Testis (tissue), 3 donors: Measurements from ENCODE around the gene EXOC4. TPM values are rescaled to one million over a fixed set of nuclear protein-coding genes. Genes with fewer than 3 reads are reported as not detected.

Experiments used
- DNase-seq: peaks from one replicate; pipeline ENCODE4 v3.0.0-alpha.2; 2019
- H3K27ac ChIP-seq, 2 donors: fragments of 200-600 bp; sonication (generic); one replicate each; pipeline ENCODE4 v1.5.1; 2019
- H3K27me3 ChIP-seq: fragments of 200-600 bp; sonication (generic); one replicate; pipeline ENCODE4 v1.5.1; 2019
- H3K36me3 ChIP-seq: fragments of 200-600 bp; sonication (generic); one replicate; pipeline ENCODE4 v1.5.1; 2017; ENCODE audit warnings: low read depth; ENCODE audit errors: missing control alignments
- H3K4me1 ChIP-seq: fragments of 200-600 bp; sonication (generic); one replicate; pipeline ENCODE4 v1.5.1; 2019
- H3K4me3 ChIP-seq, 2 donors: fragments of 200-600 bp; sonication (generic); one replicate each; pipeline ENCODE4 v1.5.1; 2017 to 2019
- H3K9me3 ChIP-seq: fragments of 200-600 bp; sonication (generic); one replicate; pipeline ENCODE4 v1.5.1; 2017
- CTCF ChIP-seq, 3 experiments: fragments of 450-650 bp in 2 of 3; fragments of 200-600 bp in 1 of 3; sonication (generic) in 1 of 3; IDR thresholded peaks; one replicate each; pipeline ENCODE4 v1.5.1; 2016 to 2019; ENCODE audit warnings: antibody characterized with exemption in 3 of 3, mild to moderate bottlenecking in 2 of 3, moderate library complexity in 1 of 3
- POLR2A ChIP-seq: fragments of 450-650 bp; IDR thresholded peaks from one replicate; pipeline ENCODE4 v1.6.1; 2017; ENCODE audit warnings: antibody characterized with exemption, mild to moderate bottlenecking, moderate library complexity
- WGBS, 2 donors: methylation state at CpG; one replicate each; pipeline ENCODE4 v1.1.5; 2018; 5-methylcytosine and 5-hydroxymethylcytosine counted together
- intact Hi-C: fragments of 100-400 bp; cut with DNase I; formaldehyde crosslinking; loops from one replicate; pipeline ENCODE4 v1.15.1; 2023; ENCODE audit warnings: low total_unique reads
- polyA plus RNA-seq: library from polyadenylated mRNA; stranded (reverse); fragments of 350-450 nt; fragmentation: Illumina TruSeq; extraction: RNeasy Lipid Tissue Mini Kit (QIAGEN cat#74804); gene quantifications from one replicate; pipeline ENCODE4 v1.2.3, GENCODE V29; 2014; ENCODE audit warnings: low read depth, low replicate concordance; ENCODE audit not compliant: insufficient read depth
- total RNA-seq, 2 donors: library from RNA; depleted of rRNA; stranded (reverse); fragments of >200 nt; gene quantifications; one replicate each; pipeline ENCODE4 v1.2.3, GENCODE V29; 2016

Gene EXOC4
- total and polyA plus RNA-seq, 3 donors from 2014 or later = 47.4 to 169 (median 142) TPM

- WGBS, 2 donors = 84 to 92% methylated on average over 8 of the region's 8 CpGs
- Histone ChIP-seq H3K27ac (no peak overlapping the region), H3K36me3 (no peaks in the 10 kb centered on the region), H3K9me3 (no peaks in the 10 kb centered on the region), H3K27me3 (no peaks in the 10 kb centered on the region), H3K4me3 (no peak overlapping the region), H3K4me1 (no peaks in the 10 kb centered on the region)
- intact Hi-C loops = no loop called here
- no peak for TF ChIP-seq POLR2A
- TF ChIP-seq CTCF (IDR thresholded peaks at IDR 0.05) = no peak
- DNase-seq = no peak
Measured at GRCh38 chr7:133705596-133705995, 452.7 kb downstream of the EXOC4 start.

DNA sequence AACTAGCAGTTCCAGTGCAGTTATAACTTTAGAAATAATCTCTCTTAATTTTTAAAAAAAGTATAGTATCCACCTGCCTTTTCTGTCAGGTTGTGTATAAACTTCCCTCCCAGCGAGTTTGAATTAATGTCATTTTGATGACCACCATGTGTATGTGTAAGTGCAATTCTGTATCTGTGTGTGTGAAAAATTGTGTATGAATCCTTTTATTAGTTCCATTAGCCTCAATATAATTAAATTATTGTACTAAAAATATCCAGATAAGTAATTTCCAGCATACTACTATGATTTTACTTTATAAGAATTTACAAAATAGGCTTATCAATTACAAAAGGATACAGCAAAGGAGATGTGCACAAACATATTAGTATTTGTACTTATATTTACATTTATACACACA, 453.1 kb downstream of the EXOC4 start:
- no peak for TF ChIP-seq POLR2A
- no peak for TF ChIP-seq CTCF (IDR thresholded peaks at IDR 0.05)
- no peak overlapping the region for H3K4me3 ChIP-seq
- H3K9me3 ChIP-seq = no peaks in the 10 kb centered on the region
- no peaks in the 10 kb centered on the region for H3K36me3 ChIP-seq
- DNase-seq = no peak
- no peaks in the 10 kb centered on the region for H3K4me1 ChIP-seq
- no peak overlapping the region for H3K27ac ChIP-seq
- 93 to 94% methylated on average over 1 of the region's 1 CpG for WGBS, 2 donors
- no peaks in the 10 kb centered on the region for H3K27me3 ChIP-seq
- intact Hi-C loops = no loop called here

DNA sequence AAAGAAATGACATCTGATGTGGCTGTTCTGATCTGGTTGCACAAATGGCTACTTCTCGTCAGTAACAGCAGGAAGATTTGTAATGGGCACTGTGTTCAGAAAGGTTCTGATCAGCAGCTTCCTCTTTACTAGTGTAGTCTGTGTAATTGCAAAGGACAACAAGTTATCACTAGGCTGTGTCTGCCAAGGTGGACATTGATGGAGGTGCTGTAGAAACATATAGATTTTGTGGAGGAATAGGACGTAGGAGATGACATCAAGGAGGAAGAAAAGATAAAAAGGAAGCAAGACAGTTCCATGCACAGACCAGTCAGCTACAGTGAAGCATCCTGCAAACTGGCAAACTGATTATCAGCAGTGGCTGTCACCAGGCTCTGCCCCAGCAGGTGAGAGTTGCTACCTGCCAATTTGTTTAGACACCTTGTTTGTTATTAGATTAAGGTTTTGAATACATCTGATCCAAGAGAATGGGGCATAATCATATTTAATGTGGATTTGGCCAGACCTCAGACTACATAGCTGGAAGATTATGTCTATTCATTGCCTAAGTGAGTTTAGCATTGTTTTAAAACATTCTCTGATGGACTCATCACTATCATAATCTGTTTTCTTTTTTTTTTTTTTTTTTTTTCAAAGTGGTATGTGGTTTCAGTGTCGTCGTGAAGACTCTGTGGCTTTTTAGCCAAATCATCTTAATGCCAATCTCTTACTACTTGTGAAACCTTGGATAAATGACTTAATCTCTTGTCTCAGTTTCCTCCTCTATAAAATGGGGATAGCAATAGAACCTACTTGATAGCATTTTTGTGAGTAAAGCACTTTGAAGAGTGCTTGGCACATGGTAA, 456.4 kb downstream of the EXOC4 start:
- TF ChIP-seq CTCF (IDR thresholded peaks at IDR 0.05) (no peak), POLR2A (no peak)
- 85 to 92% methylated on average over 4 of the region's 4 CpGs for WGBS, 2 donors
- no peak for DNase-seq
- intact Hi-C loops = no loop called here
- Histone ChIP-seq H3K9me3 (no peaks in the 10 kb centered on the region), H3K36me3 (no peaks in the 10 kb centered on the region), H3K27ac (no peak overlapping the region), H3K27me3 (no peaks in the 10 kb centered on the region), H3K4me3 (no peak overlapping the region), H3K4me1 (no peaks in the 10 kb centered on the region)

GRCh38 chr7:133712544-133712943, 459.7 kb downstream of the EXOC4 start:
- Histone ChIP-seq H3K4me1 (no peaks in the 10 kb centered on the region), H3K36me3 (no peaks in the 10 kb centered on the region), H3K27me3 (no peaks in the 10 kb centered on the region), H3K9me3 (no peaks in the 10 kb centered on the region), H3K4me3 (no peak overlapping the region), H3K27ac (no peak overlapping the region)
- no peak for DNase-seq
- intact Hi-C loops = no loop called here
- 95% methylated on average over 2 of the region's 2 CpGs for WGBS, 2 donors
- TF ChIP-seq CTCF (IDR thresholded peaks at IDR 0.05) (no peak), POLR2A (no peak)

DNA sequence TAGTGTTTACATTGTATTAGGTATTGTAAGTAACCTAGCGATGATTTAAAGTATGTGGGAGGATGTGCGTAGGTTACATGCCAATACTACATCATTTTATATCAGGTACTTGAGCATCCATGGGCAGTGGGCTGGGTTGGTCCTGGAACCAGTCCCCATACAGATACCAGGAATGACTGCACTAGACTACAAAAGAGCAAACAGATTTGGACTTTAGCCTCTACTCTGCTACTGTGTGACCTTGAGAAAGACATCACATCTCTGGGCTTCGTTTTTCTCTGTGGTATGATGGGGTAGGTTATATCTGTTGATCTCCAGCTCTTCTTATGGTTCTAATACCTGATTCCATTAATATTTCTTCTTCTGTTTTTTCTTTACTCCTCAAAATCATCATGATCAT, 461.8 kb downstream of the EXOC4 start:
- no peak overlapping the region for H3K4me3 ChIP-seq
- no peaks in the 10 kb centered on the region for H3K9me3 ChIP-seq
- 76 to 82% methylated on average over 3 of the region's 3 CpGs for WGBS, 2 donors
- intact Hi-C loops = no loop called here
- H3K4me1 ChIP-seq = no peaks in the 10 kb centered on the region
- DNase-seq = no peak
- H3K27me3 ChIP-seq = no peaks in the 10 kb centered on the region
- no peak overlapping the region for H3K27ac ChIP-seq
- TF ChIP-seq POLR2A (no peak), CTCF (IDR thresholded peaks at IDR 0.05) (no peak)
- H3K36me3 ChIP-seq = no peaks in the 10 kb centered on the region
